Measurements from ENCODE around the gene TNFRSF25. TPM values are rescaled to one million over a fixed set of nuclear protein-coding genes. Genes with fewer than 3 reads are reported as not detected.
A peak's percentile ranks its signal among the peaks of the same experiment; 100 is the strongest.

TNFRSF25 gene
- total RNA-seq, 1 experiment from 2014 or later, result 19.4 TPM

DNA sequence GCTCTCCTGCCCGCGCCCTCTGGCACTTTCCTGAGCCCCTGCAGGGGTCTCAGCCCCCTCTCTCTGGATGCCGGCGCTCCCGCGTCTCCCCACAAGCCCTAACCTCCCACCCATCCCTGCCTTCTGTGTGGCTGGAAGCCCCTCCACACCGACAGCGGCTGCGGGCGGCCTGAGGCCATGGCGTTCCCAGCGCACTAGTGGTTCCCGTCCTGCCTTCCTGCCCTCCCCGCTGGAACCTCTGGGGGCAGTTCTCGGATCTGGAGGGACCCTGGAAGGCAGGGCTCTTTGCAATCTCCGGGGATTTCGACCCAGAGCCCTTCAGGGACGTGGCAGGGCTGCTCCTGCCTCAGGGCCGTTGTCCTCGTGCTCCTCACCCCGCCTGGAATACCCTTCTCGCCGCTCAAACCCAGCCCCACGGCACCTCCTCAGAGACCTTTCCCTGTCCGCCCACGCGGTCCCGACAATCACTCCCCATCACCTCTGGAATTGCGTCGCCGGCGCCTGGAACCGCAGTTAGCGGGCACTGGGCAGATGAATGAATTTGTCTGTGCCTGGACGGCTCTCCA, 41.9 kb downstream of the TNFRSF25 start:
- Histone ChIP-seq H3K56ac (ENCODE audit: insufficient read length, low read depth, low read length) (no peak overlapping the region), H2BK15ac (ENCODE audit: low read depth, low read length) (no peak overlapping the region), H3K4me1 (ENCODE audit: insufficient read depth, low read length) (no peaks in the 10 kb centered on the region), H3K9me3 (ENCODE audit: control insufficient read depth, low read depth, low read length) (no peaks in the 10 kb centered on the region), H3K9ac (ENCODE audit: extremely low read depth, insufficient read length, low read length) (no peak overlapping the region), H3K27me3 (ENCODE audit: insufficient read depth, low read length) (peaks cover 54% of the 10 kb centered on the region), H2AK5ac (ENCODE audit: insufficient read length, low read length) (no peak overlapping the region), H2AFZ (ENCODE audit: low read length) (no peak overlapping the region), H3K4ac (ENCODE audit: low read depth, low read length) (no peak overlapping the region), H3K79me1 (ENCODE audit: insufficient read depth, low read depth, low read length, poor library complexity, severe bottlenecking) (no peaks in the 10 kb centered on the region), H2BK5ac (ENCODE audit: insufficient read length, low read length) (no peak overlapping the region), H3K27ac (ENCODE audit: insufficient read length, low read depth, low read length) (no peak overlapping the region), H4K91ac (ENCODE audit: insufficient read length, low read depth, low read length) (no peak overlapping the region), H4K20me1 (ENCODE audit: control insufficient read depth, insufficient read depth, insufficient read length) (no peaks in the 10 kb centered on the region), H3K18ac (ENCODE audit: insufficient read length, low read depth, low read length) (no peak overlapping the region), H2BK12ac (ENCODE audit: insufficient read length, low read depth, low read length) (no peak overlapping the region), H3K23ac (ENCODE audit: insufficient read length, low read depth, low read length) (no peak overlapping the region), H3K14ac (ENCODE audit: insufficient read depth, low read length) (no peak overlapping the region), H2BK120ac (ENCODE audit: low read depth, low read length, poor library complexity, severe bottlenecking) (no peak overlapping the region), H3K23me2 (ENCODE audit: insufficient read length, low read depth, low read length, poor library complexity, severe bottlenecking) (peaks cover 10% of the 10 kb centered on the region), H4K8ac (replicated peaks; ENCODE audit: insufficient read length, low read depth, low read length) (no peak overlapping the region), H3T11ph (ENCODE audit: low read length) (no peak overlapping the region), H3K79me2 (ENCODE audit: insufficient read depth, low read length) (no peaks in the 10 kb centered on the region), H4K5ac (ENCODE audit: insufficient read length, low read depth, low read length) (no peak overlapping the region), H3K4me2 (ENCODE audit: insufficient read depth, insufficient read length, low read length) (peak overlapping the region; percentile 30), H2BK20ac (ENCODE audit: low read depth, low read length, poor library complexity, severe bottlenecking) (no peak overlapping the region)
- TF ChIP-seq CTCF (conservative IDR thresholded peaks at IDR 0.05), result no peak
- Mint-ChIP-seq H3K4me1 (peaks cover 5 to 19% of the 10 kb centered on the region in 2 experiments), H3K27me3 (ENCODE audit: low read depth) (peaks cover 89% of the 10 kb centered on the region), H3K4me3 (peak overlapping the region; percentile 36 to 78), H3K9me3 (peaks cover 0 to 3% of the 10 kb centered on the region in 2 experiments; a peak in 2 of 5 replicates), H3K27ac (peak overlapping the region in 1 of 3 experiments; percentile 44; a peak in 1 of 7 replicates), H3K36me3 (ENCODE audit: insufficient read depth in 1 of 3, low read depth in 3 of 3) (no peaks in the 10 kb centered on the region)
- WGBS (ENCODE audit: extremely low coverage, insufficient read length, low lambda C conversion rate), result no CpG with 5 or more reads among the region's 35 CpGs
- DNase-seq, result no peak

Measured in H9 (cell line).